Endodermal cell (in vitro differentiated cells): Measurements from ENCODE around the gene ODC1. TPM values are rescaled to one million over a fixed set of nuclear protein-coding genes. Genes with fewer than 3 reads are reported as not detected.

Experiments
- DNase-seq: peaks from one replicate; pipeline ENCODE4 v3.0.0-alpha.2; 2017
- H3K27ac ChIP-seq: 2 replicates; pipeline ENCODE4 v1.5.1; 2013; ENCODE audit warnings: mild to moderate bottlenecking, low read depth, low read length, moderate library complexity
- H3K27me3 ChIP-seq: 2 replicates; pipeline ENCODE4 v1.6.1; 2013; ENCODE audit warnings: mild to moderate bottlenecking, low read length, moderate library complexity; ENCODE audit not compliant: insufficient read depth, control insufficient read depth, poor library complexity, severe bottlenecking
- H3K36me3 ChIP-seq: 2 replicates; pipeline ENCODE4 v1.7.0; 2013; ENCODE audit warnings: mild to moderate bottlenecking, low read length, moderate library complexity; ENCODE audit not compliant: control insufficient read depth, insufficient read depth
- H3K4me1 ChIP-seq: one replicate; pipeline ENCODE4 v1.7.0; 2013; ENCODE audit warnings: low read length; ENCODE audit not compliant: control insufficient read depth, insufficient read depth
- H3K4me3 ChIP-seq: 2 replicates; pipeline ENCODE4 v1.5.1; 2013; ENCODE audit warnings: mild to moderate bottlenecking, low read length, moderate library complexity
- H3K9ac ChIP-seq: 2 replicates; pipeline ENCODE4 v1.6.1; 2013; ENCODE audit warnings: mild to moderate bottlenecking, low read length, moderate library complexity; ENCODE audit not compliant: poor library complexity, severe bottlenecking; ENCODE audit errors: extremely low read depth
- H3K9me3 ChIP-seq: 2 replicates; pipeline ENCODE4 v1.6.1; 2013; ENCODE audit warnings: mild to moderate bottlenecking, low read length, moderate library complexity; ENCODE audit not compliant: control insufficient read depth
- H3K27ac Mint-ChIP-seq: 2 replicates; pipeline ENCODE4 v1.8.0; 2020; ENCODE audit warnings: mixed read lengths
- H3K27me3 Mint-ChIP-seq: 2 replicates; pipeline ENCODE4 v1.8.0; 2021; ENCODE audit warnings: mild to moderate bottlenecking, mixed read lengths; ENCODE audit not compliant: insufficient read depth
- H3K36me3 Mint-ChIP-seq: 2 replicates; pipeline ENCODE4 v1.8.0; 2020; ENCODE audit warnings: low read depth, mixed read lengths
- H3K4me1 Mint-ChIP-seq: 2 replicates; pipeline ENCODE4 v1.8.0; 2020; ENCODE audit warnings: mixed read lengths
- H3K4me3 Mint-ChIP-seq: 2 replicates; pipeline ENCODE4 v1.8.0; 2020; ENCODE audit warnings: mild to moderate bottlenecking, moderate library complexity, mixed read lengths
- H3K9me3 Mint-ChIP-seq: 2 replicates; pipeline ENCODE4 v1.8.0; 2020; ENCODE audit warnings: mild to moderate bottlenecking, mixed read lengths
- WGBS, 2 experiments: methylation state at CpG; one replicate each; pipeline versions ENCODE4 v1.1.5 to v1.1.7; 2013; ENCODE audit warnings: missing lambda C conversion rate in 2 of 2, mixed read lengths in 1 of 2; ENCODE audit not compliant: insufficient coverage in 1 of 2, insufficient read length in 1 of 2; 5-methylcytosine and 5-hydroxymethylcytosine counted together
- total RNA-seq, 2 donors: library from RNA; stranded (reverse); fragmentation: NEBNext Ultra II Directional in 1 of 2; extraction: Animal tissue kit (Norgen Biotek cat#: 25700) in 1 of 2; gene quantifications; 2 replicates in 1 of 2; 3 replicates in 1 of 2; pipeline ENCODE4 v1.2.1, GENCODE V29; 2021
- TF ChIP-seq, protein P1 (sequence below): fragments of 200-600 bp; sonication (generic); conservative IDR thresholded peaks from 2 replicates; pipeline ENCODE4 v1.5.0; 2021; ENCODE audit warnings: antibody characterized with exemption, mild to moderate bottlenecking

ODC1 gene
- total RNA-seq, 2 donors from 2014 or later, result 108 to 152 TPM

- Histone ChIP-seq H3K9me3 (no peaks in the 10 kb centered on the region), H3K4me1 (no peaks in the 10 kb centered on the region), H3K27ac (peak overlapping the region; percentile 78), H3K4me3 (no peak overlapping the region), H3K36me3 (no peaks in the 10 kb centered on the region), H3K9ac (no peak overlapping the region), H3K27me3 (no peaks in the 10 kb centered on the region)
- TF ChIP-seq, protein P1, sequence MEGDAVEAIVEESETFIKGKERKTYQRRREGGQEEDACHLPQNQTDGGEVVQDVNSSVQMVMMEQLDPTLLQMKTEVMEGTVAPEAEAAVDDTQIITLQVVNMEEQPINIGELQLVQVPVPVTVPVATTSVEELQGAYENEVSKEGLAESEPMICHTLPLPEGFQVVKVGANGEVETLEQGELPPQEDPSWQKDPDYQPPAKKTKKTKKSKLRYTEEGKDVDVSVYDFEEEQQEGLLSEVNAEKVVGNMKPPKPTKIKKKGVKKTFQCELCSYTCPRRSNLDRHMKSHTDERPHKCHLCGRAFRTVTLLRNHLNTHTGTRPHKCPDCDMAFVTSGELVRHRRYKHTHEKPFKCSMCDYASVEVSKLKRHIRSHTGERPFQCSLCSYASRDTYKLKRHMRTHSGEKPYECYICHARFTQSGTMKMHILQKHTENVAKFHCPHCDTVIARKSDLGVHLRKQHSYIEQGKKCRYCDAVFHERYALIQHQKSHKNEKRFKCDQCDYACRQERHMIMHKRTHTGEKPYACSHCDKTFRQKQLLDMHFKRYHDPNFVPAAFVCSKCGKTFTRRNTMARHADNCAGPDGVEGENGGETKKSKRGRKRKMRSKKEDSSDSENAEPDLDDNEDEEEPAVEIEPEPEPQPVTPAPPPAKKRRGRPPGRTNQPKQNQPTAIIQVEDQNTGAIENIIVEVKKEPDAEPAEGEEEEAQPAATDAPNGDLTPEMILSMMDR, result no peak
- 68 to 83% methylated on average over 1 to 6 of the region's 6 CpGs for WGBS, 2 experiments
- no peak overlapping the region for H3K4me3 Mint-ChIP-seq
- no peaks in the 10 kb centered on the region for H3K27me3 Mint-ChIP-seq
- H3K4me1 Mint-ChIP-seq, result peaks cover 10% of the 10 kb centered on the region
- no peak overlapping the region for H3K27ac Mint-ChIP-seq
- no peaks in the 10 kb centered on the region for H3K36me3 Mint-ChIP-seq
- no peak for DNase-seq
- H3K9me3 Mint-ChIP-seq, result no peaks in the 10 kb centered on the region
Measured at GRCh38 chr2:10392548-10392947, 55.6 kb downstream of the ODC1 start.

- Mint-ChIP-seq H3K36me3 (no peaks in the 10 kb centered on the region), H3K27me3 (no peaks in the 10 kb centered on the region), H3K4me3 (no peak overlapping the region), H3K4me1 (peaks cover 10% of the 10 kb centered on the region), H3K27ac (no peak overlapping the region), H3K9me3 (no peaks in the 10 kb centered on the region)
- no peak for DNase-seq
- no peaks in the 10 kb centered on the region for H3K27me3 ChIP-seq
- H3K4me1 ChIP-seq, result no peaks in the 10 kb centered on the region
- TF ChIP-seq, protein P1, result no peak
- H3K9me3 ChIP-seq, result no peaks in the 10 kb centered on the region
- H3K27ac ChIP-seq, result peak overlapping the region; percentile 78
- WGBS, 2 experiments, result 95 to 97% methylated on average over 4 to 5 of the region's 5 CpGs
- no peak overlapping the region for H3K4me3 ChIP-seq
- H3K9ac ChIP-seq, result no peak overlapping the region
- H3K36me3 ChIP-seq, result no peaks in the 10 kb centered on the region
Measured at GRCh38 chr2:10392100-10392499, 56.0 kb downstream of the ODC1 start.

- Histone ChIP-seq H3K4me3 (no peak overlapping the region), H3K4me1 (no peaks in the 10 kb centered on the region), H3K27ac (no peak overlapping the region), H3K9me3 (no peaks in the 10 kb centered on the region), H3K27me3 (no peaks in the 10 kb centered on the region), H3K36me3 (no peaks in the 10 kb centered on the region), H3K9ac (no peak overlapping the region)
- no peaks in the 10 kb centered on the region for H3K9me3 Mint-ChIP-seq
- peaks cover 15% of the 10 kb centered on the region for H3K4me1 Mint-ChIP-seq
- H3K27ac Mint-ChIP-seq, result no peak overlapping the region
- TF ChIP-seq, protein P1, result no peak
- no peaks in the 10 kb centered on the region for H3K36me3 Mint-ChIP-seq
- 91 to 92% methylated on average over 4 to 6 of the region's 6 CpGs for WGBS, 2 experiments
- H3K27me3 Mint-ChIP-seq, result no peaks in the 10 kb centered on the region
- no peak overlapping the region for H3K4me3 Mint-ChIP-seq
- DNase-seq, result no peak
Measured at GRCh38 chr2:10390369-10390801, 57.7 kb downstream of the ODC1 start.

Other genes with a start within 250 kb of the ODC1 start
- 1 to 10 TPM; 6.8 to 8.1 TPM for gene HPCAL1, start 145.4 kb downstream of the ODC1 start, total RNA-seq
- 10 to 100 TPM; 25.0 to 28.3 TPM for gene NOL10, start 241.6 kb upstream of the ODC1 start, total RNA-seq